WTC11 (cell line): Measurements from ENCODE around the gene QPCTL. TPM values are rescaled to one million over a fixed set of nuclear protein-coding genes. Genes with fewer than 3 reads are reported as not detected.

Experiments used
- ATAC-seq: fragments of 200-7000 bp; cut with Tn5 transposase; 2 replicates; pipeline ENCODE4 v1.10.0; 2021; ENCODE audit warnings: mild to moderate bottlenecking, moderate library complexity
- CTCF ChIA-PET: fragments of 300-600 bp; sonication (Branson Sonifier 250); formaldehyde crosslinking; loops from one replicate; lab custom pipeline; 2021; ENCODE audit warnings: antibody characterized with exemption; lab: Charles Lee
- POLR2A ChIA-PET: fragments of 350-600 bp; sonication (Branson Sonifier 250); formaldehyde crosslinking; loops from one replicate; lab custom pipeline; 2021; ENCODE audit warnings: antibody characterized with exemption; lab: Charles Lee
- DNase-seq: peaks from one replicate; pipeline ENCODE4 v3.0.0; 2021; ENCODE audit warnings: low spot score
- H3K27ac Mint-ChIP-seq: 2 replicates; pipeline ENCODE4 v1.8.0; 2021; ENCODE audit warnings: mixed read lengths
- H3K27me3 Mint-ChIP-seq: 2 replicates; pipeline ENCODE4 v1.8.0; 2021; ENCODE audit warnings: low read depth, mild to moderate bottlenecking, moderate library complexity, mixed read lengths
- H3K36me3 Mint-ChIP-seq: 2 replicates; pipeline ENCODE4 v1.8.0; 2021; ENCODE audit warnings: mixed read lengths
- H3K4me1 Mint-ChIP-seq: 2 replicates; pipeline ENCODE4 v1.8.0; 2022; ENCODE audit warnings: mixed read lengths
- H3K4me3 Mint-ChIP-seq: 2 replicates; pipeline ENCODE4 v1.8.0; 2021; ENCODE audit warnings: mild to moderate bottlenecking, moderate library complexity, mixed read lengths
- H3K9me3 Mint-ChIP-seq: 2 replicates; pipeline ENCODE4 v1.8.0; 2021; ENCODE audit warnings: mixed read lengths
- AFF4 ChIP-seq: sonication (generic); formaldehyde crosslinking; IDR thresholded peaks from 2 replicates; pipeline ENCODE4 v1.8.1; 2023; ENCODE audit warnings: mild to moderate bottlenecking, missing genetic modification reagents, borderline replicate concordance
- AR ChIP-seq: fragments of 250-450 bp; sonication (Bioruptor Pico); IDR thresholded peaks from 2 replicates; pipeline ENCODE4 v1.9.0; 2021; ENCODE audit warnings: mild to moderate bottlenecking
- E2F5 ChIP-seq: sonication (generic); formaldehyde crosslinking; IDR thresholded peaks from 2 replicates; pipeline ENCODE4 v1.8.1; 2022; ENCODE audit warnings: mild to moderate bottlenecking, moderate library complexity, missing genetic modification reagents
- ERG ChIP-seq: fragments of 250-450 bp; sonication (Bioruptor Pico); IDR thresholded peaks from 2 replicates; pipeline ENCODE4 v1.8.0; 2021; ENCODE audit warnings: mild to moderate bottlenecking
- ESRRA ChIP-seq: sonication (generic); formaldehyde crosslinking; IDR thresholded peaks from 2 replicates; pipeline ENCODE4 v1.8.1; 2022; ENCODE audit warnings: mild to moderate bottlenecking, missing genetic modification reagents, borderline replicate concordance
- ETV6 ChIP-seq: sonication (generic); formaldehyde crosslinking; IDR thresholded peaks from 2 replicates; pipeline ENCODE4 v1.8.1; 2022; ENCODE audit warnings: mild to moderate bottlenecking, missing genetic modification reagents
- FOXP1 ChIP-seq: sonication (generic); formaldehyde crosslinking; IDR thresholded peaks from 2 replicates; pipeline ENCODE4 v1.8.0; 2022; ENCODE audit warnings: missing genetic modification reagents, mild to moderate bottlenecking, moderate library complexity, borderline replicate concordance
- GRHL2 ChIP-seq: fragments of 250-450 bp; sonication (Bioruptor Pico); IDR thresholded peaks from 2 replicates; pipeline ENCODE4 v1.8.0; 2022; ENCODE audit warnings: mild to moderate bottlenecking, moderate library complexity; ENCODE audit not compliant: insufficient replicate concordance, severe bottlenecking
- GTF2I ChIP-seq: fragments of 250-450 bp; sonication (Bioruptor Pico); conservative IDR thresholded peaks from 2 replicates; pipeline ENCODE4 v1.4.0; 2021; ENCODE audit warnings: mild to moderate bottlenecking
- HMGA2 ChIP-seq: fragments of 250-450 bp; sonication (Bioruptor Pico); IDR thresholded peaks from 2 replicates; pipeline ENCODE4 v1.4.0; 2021; ENCODE audit warnings: mild to moderate bottlenecking, moderate library complexity
- HMGXB4 ChIP-seq: sonication (generic); formaldehyde crosslinking; IDR thresholded peaks from 2 replicates; pipeline ENCODE4 v1.8.1; 2023; ENCODE audit warnings: mild to moderate bottlenecking, moderate library complexity, missing genetic modification reagents
- MAX ChIP-seq: sonication (generic); formaldehyde crosslinking; IDR thresholded peaks from 2 replicates; pipeline ENCODE4 v1.8.0; 2022; ENCODE audit warnings: mild to moderate bottlenecking, missing genetic modification reagents
- NFATC4 ChIP-seq: fragments of 250-450 bp; sonication (Bioruptor Pico); IDR thresholded peaks from 2 replicates; pipeline ENCODE4 v1.9.0; 2021; ENCODE audit warnings: mild to moderate bottlenecking
- SMAD4 ChIP-seq: sonication (generic); formaldehyde crosslinking; IDR thresholded peaks from 2 replicates; pipeline ENCODE4 v1.8.0; 2022; ENCODE audit warnings: mild to moderate bottlenecking, missing genetic modification reagents
- SOX15 ChIP-seq: fragments of 250-450 bp; sonication (Bioruptor Pico); IDR thresholded peaks from 2 replicates; pipeline ENCODE4 v1.9.0; 2021; ENCODE audit warnings: mild to moderate bottlenecking
- TEAD1 ChIP-seq: sonication (generic); formaldehyde crosslinking; IDR thresholded peaks from 2 replicates; pipeline ENCODE4 v1.8.0; 2022; ENCODE audit warnings: mild to moderate bottlenecking, missing genetic modification reagents
- USF1 ChIP-seq: sonication (generic); formaldehyde crosslinking; IDR thresholded peaks from 2 replicates; pipeline ENCODE4 v1.8.0; 2022; ENCODE audit warnings: mild to moderate bottlenecking, missing genetic modification reagents
- ZMAT4 ChIP-seq: fragments of 250-450 bp; sonication (Bioruptor Pico); IDR thresholded peaks from 2 replicates; pipeline ENCODE4 v1.9.0; 2021; ENCODE audit warnings: mild to moderate bottlenecking
- ZNF396 ChIP-seq: fragments of 250-450 bp; sonication (Bioruptor Pico); IDR thresholded peaks from 2 replicates; pipeline ENCODE4 v1.8.0; 2021; ENCODE audit warnings: mild to moderate bottlenecking, moderate library complexity, borderline replicate concordance
- total RNA-seq: library from RNA; stranded (reverse); gene quantifications from 3 replicates; pipeline ENCODE4 v1.2.3, GENCODE V29; 2021

Gene QPCTL
- total RNA-seq, 1 experiment from 2014 or later: 33.3 TPM

- Mint-ChIP-seq H3K4me3 (no peak overlapping the region), H3K27ac (no peak overlapping the region), H3K36me3 (no peaks in the 10 kb centered on the region), H3K9me3 (no peaks in the 10 kb centered on the region), H3K4me1 (peaks cover 2% of the 10 kb centered on the region; the same call in 1 of the 2 replicates), H3K27me3 (peaks cover 29% of the 10 kb centered on the region)
- DNase-seq (no peak), ATAC-seq (no peak)
- POLR2A ChIA-PET: no interaction called here
- CTCF ChIA-PET: interaction anchor here (0.6 to 1.3 kb wide), 3 partner anchors 32 to 1170 kb away, joined by 3 to 4 read pairs (median 4); partner anchors contain the start of gene QPCTL
- no peak for TF ChIP-seq ESRRA (CRISPR knock-in tag)
- no peak for TF ChIP-seq FOXP1 (CRISPR knock-in tag)
- no peak for TF ChIP-seq SOX15 (CRISPR knock-in tag)
- no peak for TF ChIP-seq MAX (CRISPR knock-in tag)
- no peak for TF ChIP-seq SMAD4 (CRISPR knock-in tag)
- no peak for TF ChIP-seq AFF4 (CRISPR knock-in tag)
- TF ChIP-seq NFATC4 (CRISPR knock-in tag): no peak
- TF ChIP-seq ETV6 (CRISPR knock-in tag): no peak
- TF ChIP-seq HMGXB4 (CRISPR knock-in tag): no peak
- TF ChIP-seq HMGA2 (CRISPR knock-in tag): no peak
- no peak for TF ChIP-seq ZMAT4 (CRISPR knock-in tag)
- TF ChIP-seq, all 79 proteins: peak for 0
Measured at GRCh38 chr19:45660636-45661035, 31.8 kb upstream of the QPCTL start.

- DNase-seq (no peak), ATAC-seq (no peak)
- TF ChIP-seq GTF2I (CRISPR knock-in tag) (0 out of 2 replicates have a peak, but pooled peaks have one; percentile 4), ETV6 (CRISPR knock-in tag) (no peak)
- Mint-ChIP-seq H3K9me3 (no peaks in the 10 kb centered on the region), H3K36me3 (no peaks in the 10 kb centered on the region), H3K27me3 (peaks cover 32% of the 10 kb centered on the region), H3K4me3 (no peak overlapping the region), H3K4me1 (peaks cover 14% of the 10 kb centered on the region), H3K27ac (no peak overlapping the region)
- POLR2A ChIA-PET: no interaction called here
- CTCF ChIA-PET: interaction anchor here (1.0 kb wide), 1 partner anchor 14 kb away, joined by 3 read pairs; no protein-coding TSS in a partner anchor
Measured at GRCh38 chr19:45663800-45664199, 28.7 kb upstream of the QPCTL start.

GRCh38 chr19:45664575-45664974 lies 27.9 kb upstream of the QPCTL start:
- no peaks in the 10 kb centered on the region for H3K9me3 Mint-ChIP-seq
- H3K4me3 Mint-ChIP-seq: no peak overlapping the region
- ChIA-PET POLR2A (no interaction called here), CTCF (no interaction called here)
- TF ChIP-seq ETV6 (CRISPR knock-in tag) (no peak), ZMAT4 (CRISPR knock-in tag) (no peak), USF1 (CRISPR knock-in tag) (no peak), AR (no peak), TEAD1 (CRISPR knock-in tag) (no peak), E2F5 (CRISPR knock-in tag) (no peak), ERG (no peak), GRHL2 (CRISPR knock-in tag) (no peak), ZNF396 (CRISPR knock-in tag) (no peak)
- H3K36me3 Mint-ChIP-seq: no peaks in the 10 kb centered on the region
- H3K27me3 Mint-ChIP-seq: peaks cover 32% of the 10 kb centered on the region
- ATAC-seq: no peak
- peaks cover 17% of the 10 kb centered on the region for H3K4me1 Mint-ChIP-seq
- DNase-seq: no peak
- H3K27ac Mint-ChIP-seq: peak overlapping the region; percentile 8; the same call in 1 of the 2 replicates
